ENCODE data around the gene SPHK2. TPM values are rescaled to one million over a fixed set of nuclear protein-coding genes. Genes with fewer than 3 reads are reported as not detected.
"Not testable (repeated sequence)": the region's sequence is repeated elsewhere in the genome, so short reads cannot be mapped to it uniquely, and the experiment has no call there.

SPHK2 gene
- total RNA-seq, 1 donor from 2014 or later, result 13.0 TPM

GRCh38 chr19:48676487-48676886 lies 57.2 kb downstream of the SPHK2 start:
- no peak for DNase-seq (ENCODE audit: low read depth)
- no peak for TF ChIP-seq CTCF (conservative IDR thresholded peaks at IDR 0.05; ENCODE audit: low read depth, low read length)
- no peak overlapping the region for H3K4me3 ChIP-seq (ENCODE audit: low read depth, low read length)

GRCh38 chr19:48676887-48677286 lies 57.6 kb downstream of the SPHK2 start:
- no peak for TF ChIP-seq CTCF (conservative IDR thresholded peaks at IDR 0.05; ENCODE audit: low read depth, low read length)
- no peak for DNase-seq (ENCODE audit: low read depth)
- H3K4me3 ChIP-seq (ENCODE audit: low read depth, low read length), result no peak overlapping the region

GRCh38 chr19:48678201-48678600 lies 58.9 kb downstream of the SPHK2 start:
- H3K4me3 ChIP-seq (ENCODE audit: low read depth, low read length), result no peak overlapping the region
- no peak for TF ChIP-seq CTCF (conservative IDR thresholded peaks at IDR 0.05; ENCODE audit: low read depth, low read length)
- no peak for DNase-seq (ENCODE audit: low read depth)

GRCh38 chr19:48680006-48680405 lies 60.7 kb downstream of the SPHK2 start:
- DNase-seq (ENCODE audit: low read depth); H3K4me3 ChIP-seq (ENCODE audit: low read depth, low read length): not testable (repeated sequence)

Other genes with a start within 250 kb of the SPHK2 start
- 144 TPM in 2 replicates for gene KDELR1, start 228.0 kb upstream of the SPHK2 start, total RNA-seq
- gene GRIN2D, start 225.8 kb upstream of the SPHK2 start, total RNA-seq, result 0.14 and 0.98 TPM in 2 replicates
- 51.2 and 58.7 TPM in 2 replicates for gene GRWD1, start 173.5 kb upstream of the SPHK2 start, total RNA-seq
- 0.06 and 0.07 TPM in 2 replicates for gene KCNJ14, start 163.9 kb upstream of the SPHK2 start, total RNA-seq
- gene CYTH2, start 150.1 kb upstream of the SPHK2 start, total RNA-seq, result 43.6 and 81.6 TPM in 2 replicates
- gene LMTK3, start 107.7 kb upstream of the SPHK2 start, total RNA-seq, result 1.5 and 4.2 TPM in 2 replicates
- 0.29 TPM in 1 of 2 replicates, not detected in the other for gene SULT2B1, start 67.3 kb upstream of the SPHK2 start, total RNA-seq
- not detected in 2 replicates for gene SPACA4, start 12.8 kb upstream of the SPHK2 start, total RNA-seq
- 0.14 and 0.40 TPM in 2 replicates for gene FAM83E, start 4.4 kb upstream of the SPHK2 start, total RNA-seq
- gene RPL18, start 328 bp upstream of the SPHK2 start, total RNA-seq, result 2,819 and 2,927 TPM in 2 replicates
- 1.3 and 5.9 TPM in 2 replicates for gene DBP, start 17.9 kb downstream of the SPHK2 start, total RNA-seq
- gene CA11, start 26.7 kb downstream of the SPHK2 start, total RNA-seq, result 0.22 and 6.6 TPM in 2 replicates
- gene NTN5, start 53.5 kb downstream of the SPHK2 start, total RNA-seq, result not detected in 2 replicates
- 0.52 and 0.58 TPM in 2 replicates for gene FUT2, start 76.5 kb downstream of the SPHK2 start, total RNA-seq
- gene MAMSTR, start 100.2 kb downstream of the SPHK2 start, total RNA-seq, result 0.72 and 1.5 TPM in 2 replicates
- gene RASIP1, start 121.1 kb downstream of the SPHK2 start, total RNA-seq, result 3.5 and 6.9 TPM in 2 replicates
- gene IZUMO1, start 127.4 kb downstream of the SPHK2 start, total RNA-seq, result not detected in 2 replicates
- gene FUT1, start 133.1 kb downstream of the SPHK2 start, total RNA-seq, result 2.9 and 3.0 TPM in 2 replicates
- not detected in 2 replicates for gene FGF21, start 136.0 kb downstream of the SPHK2 start, total RNA-seq
- gene BCAT2, start 191.5 kb downstream of the SPHK2 start, total RNA-seq, result 45.5 and 60.7 TPM in 2 replicates
- 2.2 and 2.8 TPM in 2 replicates for gene HSD17B14, start 217.0 kb downstream of the SPHK2 start, total RNA-seq
- 1.8 and 5.0 TPM in 2 replicates for gene PLEKHA4, start 249.1 kb downstream of the SPHK2 start, total RNA-seq

Measured in epithelial cell of proximal tubule (primary cell).